Fibroblast of the conjunctiva (primary cell): ENCODE results near the gene ZNF385D.

ENCODE experiments used
- DNase-seq: peaks from one replicate; pipeline ENCODE4 v3.0.0-alpha.2; 2010; ENCODE audit warnings: low read depth

Gene ZNF385D

DNA sequence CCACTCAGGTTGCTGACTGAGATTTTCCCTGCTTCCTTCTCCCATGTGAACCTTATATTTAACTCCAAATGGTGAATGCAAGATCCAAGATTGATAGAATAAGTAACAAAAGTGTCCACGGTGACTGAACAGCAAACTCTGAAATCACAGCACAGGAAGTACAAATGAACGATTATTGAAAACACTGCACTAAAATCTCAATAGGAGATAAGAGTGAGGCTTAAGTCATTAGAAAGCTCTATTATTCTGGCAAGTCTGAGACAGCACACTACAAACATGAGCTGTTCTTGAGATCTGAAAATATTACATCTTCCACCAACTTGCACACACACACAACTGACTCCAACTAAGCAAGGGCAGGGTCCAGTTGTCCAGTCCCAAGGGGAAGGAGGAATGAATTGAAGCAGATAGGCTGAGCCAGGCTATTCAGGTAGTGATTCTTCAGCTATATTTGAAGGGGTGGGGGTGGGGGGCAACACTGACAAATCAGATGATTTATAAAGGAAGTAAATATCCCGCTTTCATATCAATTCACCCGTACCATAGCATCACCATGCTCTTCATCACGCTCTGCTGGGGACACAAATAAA is 2.9 kb downstream of the ZNF385D start:
- no peak for DNase-seq

DNA sequence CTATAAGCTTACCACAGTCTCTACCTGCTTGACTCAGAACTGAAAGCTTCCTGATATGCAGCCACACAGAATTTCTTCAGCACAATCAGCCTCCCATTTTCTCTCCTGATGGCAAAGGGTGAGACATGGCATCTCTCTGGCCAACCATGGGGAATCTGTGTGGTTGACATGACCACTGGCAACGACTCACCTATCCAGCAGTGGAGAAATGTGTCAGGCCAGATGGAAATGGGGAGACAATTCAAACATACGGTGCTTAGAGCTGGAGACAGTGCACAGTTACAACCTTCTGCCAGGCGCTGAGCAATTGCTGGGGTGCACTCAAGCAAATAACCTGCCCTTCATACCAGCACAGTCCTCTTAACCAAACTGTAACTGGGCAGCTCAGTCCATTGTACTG is 3.6 kb downstream of the ZNF385D start:
- DNase-seq, result no peak

- DNase-seq, result no peak
Observed at GRCh38 chr3:21745966-21746365, 5.0 kb downstream of the ZNF385D start.

DNA sequence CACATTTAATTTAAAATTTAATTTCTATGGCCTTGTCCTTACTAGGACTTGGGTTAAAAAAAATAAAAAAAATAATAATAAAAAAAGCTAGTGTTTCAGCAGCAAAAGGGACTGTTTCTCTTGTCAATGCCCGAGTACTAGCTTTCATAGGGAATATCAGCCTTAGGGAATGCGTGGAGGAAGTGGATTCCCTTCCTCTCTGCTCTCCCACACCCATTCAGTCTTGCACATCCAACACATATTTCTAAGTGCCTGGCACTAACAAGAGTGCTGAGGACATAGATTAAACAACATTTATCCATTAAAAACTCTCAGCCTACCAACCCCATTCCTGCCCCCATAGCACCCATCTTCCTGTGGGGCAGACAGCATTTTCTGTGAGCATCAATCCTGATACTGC is 6.2 kb downstream of the ZNF385D start:
- DNase-seq, result no peak

DNA sequence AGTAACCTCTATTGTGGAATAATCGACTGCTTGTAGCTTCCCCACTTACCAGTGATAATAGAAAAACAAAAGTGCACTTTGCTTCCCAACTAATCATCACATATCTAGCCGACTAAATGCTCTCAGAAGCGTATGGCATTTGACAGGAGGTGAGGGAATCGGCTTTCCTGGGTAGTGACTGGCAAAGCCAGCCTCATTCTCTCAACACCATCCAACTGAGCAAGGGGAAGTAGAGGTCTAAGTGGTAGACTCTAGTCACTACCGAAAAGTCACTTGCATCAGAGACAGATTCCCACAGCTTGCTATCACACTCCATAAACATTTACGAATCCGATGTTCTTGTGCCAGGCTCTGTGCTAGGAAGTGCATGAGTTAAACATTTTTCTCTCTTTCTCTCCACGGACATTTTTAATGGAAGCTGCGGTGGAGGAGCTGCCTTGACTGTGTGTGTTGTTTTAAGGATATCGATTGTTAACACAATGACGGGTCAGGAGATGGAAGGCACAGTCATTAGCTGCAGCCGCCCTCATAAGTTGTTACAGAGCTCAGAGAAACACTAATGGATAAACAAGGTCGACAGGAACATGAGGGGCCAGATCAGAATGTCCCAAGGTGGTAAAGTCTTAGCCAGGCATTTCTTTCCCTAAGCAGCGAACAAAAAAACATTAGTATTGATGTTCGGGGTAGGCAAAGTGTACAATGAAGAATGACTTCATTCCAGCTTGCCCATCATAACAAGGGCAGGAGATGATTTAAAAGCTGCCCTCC is 11.9 kb downstream of the ZNF385D start:
- DNase-seq, result no peak

- no peak for DNase-seq
Observed at GRCh38 chr3:21738283-21738682, 12.7 kb downstream of the ZNF385D start.

DNA sequence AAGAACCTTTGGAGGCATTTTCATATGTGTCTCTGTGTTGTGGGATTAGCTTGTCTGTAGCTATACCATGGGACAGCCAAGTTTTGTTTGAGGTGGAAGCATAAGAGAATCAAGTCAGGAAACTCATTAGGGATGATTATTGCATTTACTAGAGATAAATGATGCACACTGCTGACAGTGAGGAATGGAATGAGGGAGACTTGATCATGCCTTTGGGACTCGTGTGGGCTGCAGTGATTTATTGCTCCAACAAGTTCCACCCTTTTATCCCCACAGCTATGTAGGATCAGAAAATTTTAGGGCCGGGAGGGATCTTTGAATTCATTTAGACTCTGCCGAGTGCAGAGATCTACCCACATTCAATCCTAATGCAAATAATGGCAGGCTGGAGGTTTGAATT is 16.3 kb downstream of the ZNF385D start:
- DNase-seq, result no peak

GRCh38 chr3:21729888-21730459 is 21.0 kb downstream of the ZNF385D start:
- no peak for DNase-seq

GRCh38 chr3:21729331-21729730 is 21.7 kb downstream of the ZNF385D start:
- no peak for DNase-seq

DNA sequence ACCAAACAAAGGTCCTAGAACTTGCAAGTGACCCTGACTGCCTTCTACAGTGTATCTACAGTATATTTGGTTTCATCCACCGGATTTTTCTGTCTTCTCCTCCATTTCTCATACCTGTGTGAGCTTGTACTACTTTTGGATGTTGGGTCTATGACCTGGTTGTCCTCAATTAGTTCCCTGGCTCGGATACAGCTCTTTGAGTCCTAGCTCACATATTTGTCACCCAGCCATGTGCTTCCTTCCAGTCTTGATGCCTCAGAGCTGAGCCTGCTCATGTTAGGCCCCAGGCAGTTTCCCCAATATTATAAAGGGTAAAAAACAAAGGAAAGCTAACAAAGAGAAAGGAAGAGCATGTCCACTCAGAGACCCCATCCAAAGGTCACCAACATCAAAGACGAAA is 28.2 kb downstream of the ZNF385D start:
- DNase-seq, result no peak

GRCh38 chr3:21722301-21722700 is 28.7 kb downstream of the ZNF385D start:
- no peak for DNase-seq

GRCh38 chr3:21718943-21719591 is 31.9 kb downstream of the ZNF385D start:
- DNase-seq, result no peak

GRCh38 chr3:21718161-21718765 is 32.7 kb downstream of the ZNF385D start:
- peak; percentile 65 for DNase-seq

GRCh38 chr3:21715662-21716061 is 35.3 kb downstream of the ZNF385D start:
- DNase-seq, result no peak

DNA sequence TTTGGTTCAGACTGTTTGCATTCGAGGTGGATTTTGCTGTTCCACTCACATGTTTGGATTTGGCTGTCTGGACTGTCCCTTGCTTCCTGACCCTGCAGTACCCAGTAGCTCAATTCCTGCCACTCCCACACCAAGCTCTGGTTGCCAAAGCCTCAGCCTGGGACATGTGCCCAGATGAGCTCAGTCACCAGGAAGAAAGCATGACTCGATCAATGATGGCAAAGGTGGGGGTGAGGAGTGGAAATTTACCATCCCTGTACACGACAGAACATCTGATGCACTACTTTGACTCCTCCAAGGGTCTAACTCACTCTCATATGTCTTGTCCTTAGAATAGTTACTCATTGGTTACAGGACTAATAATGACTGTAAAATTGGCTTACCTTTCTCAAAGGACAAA is 45.2 kb downstream of the ZNF385D start:
- DNase-seq, result peak; percentile 48

DNA sequence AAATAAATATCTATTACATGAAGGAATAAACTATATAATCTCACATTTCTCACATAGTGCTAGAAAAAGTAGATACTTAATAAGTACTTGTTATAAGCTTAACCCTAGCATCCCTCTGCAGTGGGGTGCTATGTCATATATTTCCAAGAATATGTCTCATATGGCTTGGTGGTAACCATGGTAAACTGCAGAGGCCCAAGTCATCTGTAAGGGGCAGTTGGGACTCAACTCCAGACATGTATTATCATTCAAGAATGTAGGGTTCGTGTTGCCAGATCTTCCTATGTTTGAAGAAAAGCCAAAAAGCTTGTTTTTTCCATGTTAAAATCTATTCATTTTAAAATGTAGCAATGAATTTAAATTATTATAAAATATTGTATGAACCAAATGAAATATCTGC is 46.2 kb downstream of the ZNF385D start:
- no peak for DNase-seq

GRCh38 chr3:21703291-21703690 is 47.7 kb downstream of the ZNF385D start:
- DNase-seq, result no peak

DNA sequence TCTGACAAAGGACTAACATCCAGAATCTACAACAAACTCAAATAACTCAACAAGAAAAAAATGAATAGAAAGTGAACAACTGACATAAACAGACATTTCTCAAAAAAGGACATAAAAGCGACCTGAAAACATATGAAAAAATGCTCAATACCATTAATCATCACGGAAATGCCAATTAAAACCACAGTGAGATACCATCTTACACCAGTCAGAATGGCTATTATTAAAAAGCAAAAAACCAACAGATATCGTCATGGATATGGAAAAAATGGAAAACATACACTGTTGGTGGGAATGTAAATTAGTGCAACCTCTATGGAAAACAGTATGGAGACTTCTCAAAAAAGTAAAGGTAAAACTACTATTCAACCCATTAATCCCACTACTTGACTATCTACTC is 53.3 kb downstream of the ZNF385D start:
- DNase-seq, result no peak

GRCh38 chr3:21694506-21694905 is 56.5 kb downstream of the ZNF385D start:
- DNase-seq, result no peak

- DNase-seq, result no peak
Observed at GRCh38 chr3:21691036-21691435, 60.0 kb downstream of the ZNF385D start.

GRCh38 chr3:21682206-21682605 is 68.8 kb downstream of the ZNF385D start:
- no peak for DNase-seq

DNA sequence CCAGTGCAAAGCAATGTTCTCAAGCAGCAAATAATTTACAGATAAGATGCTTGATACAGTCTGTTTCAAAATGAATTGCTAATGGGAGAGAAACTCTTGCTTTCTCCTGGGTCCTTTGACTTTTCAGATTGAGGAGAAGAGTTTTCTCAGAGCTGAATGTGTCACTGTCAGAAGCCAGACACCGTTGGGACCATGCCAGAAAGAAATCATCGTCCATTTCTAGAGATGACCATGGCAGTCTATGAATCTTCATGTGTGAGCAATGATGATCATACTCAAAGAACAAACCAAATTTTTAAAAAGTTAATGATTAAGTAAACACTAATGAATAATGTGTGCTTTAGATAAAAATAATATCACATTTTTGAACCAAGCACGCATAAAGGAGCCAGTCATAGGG is 77.6 kb downstream of the ZNF385D start:
- DNase-seq, result no peak

- DNase-seq, result peak; percentile 48
Observed at GRCh38 chr3:21672303-21672702, 78.7 kb downstream of the ZNF385D start.
